Peyer's patch (tissue), 4 donors: ENCODE results near the gene MICALL1.

ENCODE experiments used
- CTCF ChIP-seq, 6 experiments: fragments of 450-650 bp in 4 of 6; fragments of 200-600 bp in 2 of 6; sonication (generic) in 1 of 6; IDR thresholded peaks; one replicate each; pipeline ENCODE4 v1.5.1; 2017 to 2019; ENCODE audit warnings: antibody characterized with exemption in 6 of 6, mild to moderate bottlenecking in 3 of 6, moderate library complexity in 1 of 6
- POLR2A ChIP-seq, 2 donors: fragments of 450-650 bp; IDR thresholded peaks; one replicate each; pipeline ENCODE4 v1.5.1; 2017; ENCODE audit warnings: antibody characterized with exemption in 2 of 2, mild to moderate bottlenecking in 2 of 2, moderate library complexity in 2 of 2

- no peak for TF ChIP-seq POLR2A (IDR thresholded peaks at IDR 0.05)
- TF ChIP-seq CTCF (IDR thresholded peaks at IDR 0.05) = no peak
These were observed 61.7 kb downstream of the MICALL1 start for GRCh38 chr22:37967637-37968451.
